ENCODE measurements around the gene GLB1L. TPM values are rescaled to one million over a fixed set of nuclear protein-coding genes. Genes with fewer than 3 reads are reported as not detected.

Gene GLB1L
- total RNA-seq, 8 experiments from 2014 or later, result 5.6 to 30.7 (median 7.5) TPM

DNA sequence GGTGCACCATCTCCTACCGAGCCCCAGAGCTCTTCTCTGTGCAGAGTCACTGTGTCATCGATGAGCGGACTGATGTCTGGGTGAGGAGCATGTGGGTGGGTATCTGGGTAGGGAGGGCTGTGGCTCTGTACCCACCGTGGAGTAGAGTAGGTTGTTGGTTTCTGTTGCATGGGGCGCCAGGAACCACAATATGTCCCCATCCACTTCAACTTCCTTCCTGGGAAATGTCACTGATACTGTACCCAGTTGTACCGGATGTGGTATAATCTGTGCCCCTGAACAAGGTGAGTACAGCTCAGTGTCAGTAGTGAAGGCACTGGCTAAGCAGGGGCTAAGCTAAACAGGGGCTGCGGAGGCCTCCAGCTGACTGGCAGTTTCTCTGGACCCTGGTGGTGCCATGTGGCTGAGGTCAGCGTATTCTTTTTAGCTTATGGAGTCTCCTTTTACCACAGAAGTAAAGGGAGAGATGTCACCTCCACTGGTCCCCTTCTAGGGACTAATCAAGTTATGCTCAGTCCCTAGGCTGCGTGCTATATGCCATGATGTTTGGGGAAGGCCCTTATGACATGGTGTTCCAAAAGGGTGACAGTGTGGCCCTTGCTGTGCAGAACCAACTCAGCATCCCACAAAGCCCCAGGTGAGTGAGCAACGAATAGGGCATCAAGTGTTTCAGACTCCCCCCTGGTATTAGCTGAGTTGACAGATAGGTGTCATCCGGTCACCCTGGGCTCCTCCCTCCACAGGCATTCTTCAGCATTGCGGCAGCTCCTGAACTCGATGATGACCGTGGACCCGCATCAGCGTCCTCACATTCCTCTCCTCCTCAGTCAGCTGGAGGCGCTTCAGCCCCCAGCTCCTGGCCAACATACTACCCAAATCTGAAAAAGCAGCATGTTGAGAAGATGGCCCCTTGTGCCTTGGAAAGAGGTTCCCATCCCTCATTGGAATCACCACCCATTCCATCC lies 2.7 kb upstream of the GLB1L start:
- 89 to 100% (median 94%) methylated on average over 1 to 6 of the region's 17 CpGs; no CpG with 5 or more reads in 3 of the 10 experiments for WGBS, 10 experiments
- in situ Hi-C loops (cut with MboI; ENCODE audit: low pct_unique_long_range_greater_than_20kb in 2 of 9, low sequenced_read_pairs in 9 of 9, unreplicated experiment in 9 of 9), result no loop called here
- Histone ChIP-seq H3K4me1 (replicated peaks in 1 of 2) (peaks cover 26 to 35% of the 10 kb centered on the region in 2 donors), H3K27ac (peak overlapping the region in 1 of 2 donors; percentile 15), H3K4me3 (no peak overlapping the region)
- ATAC-seq (replicated peaks in 6 of 8), result no peak

DNA sequence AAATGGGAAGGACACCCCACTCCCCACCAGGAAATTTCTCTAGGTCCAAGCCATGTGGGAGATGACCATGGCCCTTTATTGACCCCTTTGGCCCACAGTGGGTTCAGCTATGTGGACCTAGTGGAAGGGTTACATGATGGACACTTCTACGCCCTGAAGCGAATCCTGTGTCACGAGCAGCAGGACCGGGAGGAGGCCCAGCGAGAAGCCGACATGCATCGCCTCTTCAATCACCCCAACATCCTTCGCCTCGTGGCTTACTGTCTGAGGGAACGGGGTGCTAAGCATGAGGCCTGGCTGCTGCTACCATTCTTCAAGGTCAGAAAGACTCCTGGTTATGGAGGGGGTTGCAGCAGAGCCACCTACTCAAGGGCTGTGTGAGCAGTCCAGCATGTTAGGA lies 1.3 kb upstream of the GLB1L start:
- in situ Hi-C loops (cut with MboI; ENCODE audit: low pct_unique_long_range_greater_than_20kb in 2 of 9, low sequenced_read_pairs in 9 of 9, unreplicated experiment in 9 of 9), result no loop called here
- ATAC-seq (replicated peaks in 6 of 8), result no peak
- H3K4me3 ChIP-seq, result peak overlapping the region in 4 of 5 donors; percentile 62 to 93 (median 77)
- H3K27ac ChIP-seq, result no peak overlapping the region
- 91 to 100% (median 100%) methylated on average over 1 to 6 of the region's 10 CpGs; no CpG with 5 or more reads in 4 of the 10 experiments for WGBS, 10 experiments
- peaks cover 24 to 29% of the 10 kb centered on the region in 2 donors for H3K4me1 ChIP-seq (replicated peaks in 1 of 2)

DNA sequence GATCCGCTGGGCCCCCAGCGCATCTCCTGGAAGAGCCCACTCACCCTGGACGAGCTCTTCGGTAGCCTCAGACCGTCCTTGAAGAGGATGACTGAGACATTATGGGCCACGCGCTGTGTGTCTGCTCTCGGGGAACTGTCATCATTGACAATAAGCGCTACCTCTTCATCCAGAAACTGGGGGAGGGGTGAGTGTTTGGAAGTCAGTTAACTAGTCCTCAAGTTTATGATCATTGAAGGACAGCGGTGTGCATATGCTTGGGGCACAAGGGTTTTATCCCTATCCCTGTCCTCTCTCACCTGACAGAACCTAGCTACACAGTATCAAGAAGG lies 621 bp upstream of the GLB1L start:
- in situ Hi-C loops (cut with MboI; ENCODE audit: low pct_unique_long_range_greater_than_20kb in 2 of 9, low sequenced_read_pairs in 9 of 9, unreplicated experiment in 9 of 9), result no loop called here
- Histone ChIP-seq H3K4me1 (replicated peaks in 1 of 2) (peaks cover 24 to 29% of the 10 kb centered on the region in 2 donors), H3K4me3 (peak overlapping the region; percentile 59 to 93 (median 73)), H3K27ac (peak overlapping the region; percentile 87 to 95)
- peak in 2 of 8 experiments; percentile 3 to 6 for ATAC-seq (replicated peaks in 6 of 8)
- WGBS, 10 experiments, result 0 to 20% (median 9%) methylated on average over 1 to 6 of the region's 10 CpGs; no CpG with 5 or more reads in 6 of the 10 experiments

DNA sequence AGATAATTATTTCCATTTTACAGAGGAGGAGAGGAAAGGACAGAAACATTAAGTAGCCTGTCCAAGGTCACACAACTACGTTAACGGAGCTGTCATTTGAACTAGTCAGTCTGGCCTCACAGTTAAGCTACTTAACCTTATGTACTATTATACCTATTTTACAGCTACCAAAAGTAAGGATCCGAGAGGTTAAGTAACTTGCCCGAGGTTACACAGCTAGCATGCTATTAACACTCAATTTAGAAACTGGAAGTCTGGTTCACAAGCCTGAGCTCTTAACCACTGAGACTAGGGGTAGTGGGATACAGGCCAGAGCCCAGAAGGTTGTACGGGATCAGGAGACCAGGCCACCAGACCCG lies 476 bp downstream of the GLB1L start:
- Histone ChIP-seq H3K27ac (peak overlapping the region; percentile 87 to 95), H3K4me1 (replicated peaks in 1 of 2) (peaks cover 22 to 25% of the 10 kb centered on the region in 2 donors), H3K4me3 (peak overlapping the region; percentile 59 to 93 (median 73))
- in situ Hi-C loops (cut with MboI; ENCODE audit: low pct_unique_long_range_greater_than_20kb in 2 of 9, low sequenced_read_pairs in 9 of 9, unreplicated experiment in 9 of 9), result no loop called here
- ATAC-seq (replicated peaks in 6 of 8), result no peak
- 0 to 92% (median 40%) methylated on average over 1 to 5 of the region's 6 CpGs; no CpG with 5 or more reads in 3 of the 10 experiments for WGBS, 10 experiments

DNA sequence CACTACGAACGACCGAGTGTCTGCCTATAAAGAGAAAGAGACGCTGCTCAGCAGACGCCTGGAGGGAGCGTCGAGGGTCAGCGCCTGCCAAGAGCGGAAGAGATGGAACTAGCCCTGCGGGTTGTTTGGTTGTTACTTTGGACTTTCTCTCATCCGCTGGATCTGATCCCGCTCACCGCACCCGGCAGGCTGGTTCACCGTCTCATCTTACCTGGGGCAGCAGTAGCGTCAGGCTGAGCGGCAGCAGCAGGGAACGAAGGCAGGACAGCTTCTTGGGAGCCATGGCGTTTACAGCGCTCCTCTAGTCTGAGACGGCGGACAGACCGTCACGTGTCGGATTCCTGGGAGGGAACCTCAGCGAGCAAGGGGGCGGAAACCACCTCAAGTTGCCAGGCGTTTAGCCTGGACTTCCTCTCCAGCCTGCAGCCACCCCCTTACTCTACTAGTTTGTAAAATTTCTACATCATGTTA lies 1.9 kb downstream of the GLB1L start:
- ATAC-seq (replicated peaks in 6 of 8), result no peak
- Histone ChIP-seq H3K4me1 (replicated peaks in 1 of 2) (peaks cover 13 to 15% of the 10 kb centered on the region in 2 donors), H3K4me3 (no peak overlapping the region), H3K27ac (no peak overlapping the region)
- in situ Hi-C loops (cut with MboI; ENCODE audit: low pct_unique_long_range_greater_than_20kb in 2 of 9, low sequenced_read_pairs in 9 of 9, unreplicated experiment in 9 of 9), result no loop called here
- 47 to 86% (median 81%) methylated on average over 1 to 12 of the region's 28 CpGs; no CpG with 5 or more reads in 4 of the 10 experiments for WGBS, 10 experiments

DNA sequence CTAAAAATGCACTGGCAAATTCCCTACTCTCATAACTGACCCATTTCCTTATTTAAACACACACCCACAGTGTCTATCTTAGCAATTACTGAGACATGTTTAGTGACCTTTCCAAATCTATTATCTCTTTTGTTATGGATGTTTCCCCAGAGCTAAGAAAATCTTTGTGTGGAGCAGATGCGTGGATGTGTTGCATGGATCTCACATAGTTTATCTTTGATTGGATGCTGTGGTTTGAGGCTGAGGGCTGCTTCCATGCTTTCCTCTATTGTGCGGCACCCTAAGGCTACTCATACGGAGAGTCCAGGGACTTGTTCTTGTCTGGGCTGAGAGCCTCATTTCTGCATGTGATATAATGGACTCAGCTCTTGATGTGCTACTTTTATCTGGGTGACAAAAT lies 10.9 kb downstream of the GLB1L start:
- no peak for ATAC-seq (replicated peaks in 6 of 8)
- Histone ChIP-seq H3K4me3 (no peak overlapping the region), H3K27ac (no peak overlapping the region), H3K4me1 (replicated peaks in 1 of 2) (peaks cover 6 to 8% of the 10 kb centered on the region in 2 donors)
- in situ Hi-C loops (cut with MboI; ENCODE audit: low pct_unique_long_range_greater_than_20kb in 2 of 9, low sequenced_read_pairs in 9 of 9, unreplicated experiment in 9 of 9), result no loop called here
- 80 to 100% (median 88%) methylated on average over 1 to 3 of the region's 3 CpGs; no CpG with 5 or more reads in 4 of the 10 experiments for WGBS, 10 experiments

DNA sequence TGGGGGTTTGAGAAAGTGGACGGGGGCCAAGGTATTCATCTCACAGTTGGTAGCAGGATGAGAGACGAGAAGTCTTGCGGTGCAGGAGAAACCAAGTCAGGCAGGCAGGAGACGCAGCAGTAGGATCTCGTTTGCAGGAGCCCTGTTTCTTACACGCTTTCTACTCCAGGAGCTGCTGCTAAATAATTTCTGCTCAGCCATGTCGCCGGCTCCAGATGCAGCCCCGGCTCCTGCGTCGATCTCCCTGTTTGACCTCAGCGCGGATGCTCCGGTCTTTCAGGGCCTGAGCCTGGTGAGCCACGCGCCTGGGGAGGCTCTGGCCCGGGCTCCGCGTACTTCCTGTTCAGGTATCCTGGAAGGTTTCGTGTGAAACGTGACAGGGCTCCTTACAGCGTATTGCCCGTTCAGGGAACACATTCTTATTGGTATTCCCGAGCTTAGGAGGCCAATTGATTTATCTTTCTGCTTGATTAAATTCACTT lies 15.1 kb downstream of the GLB1L start:
- ATAC-seq (replicated peaks in 6 of 8), result peak in 5 of 8 experiments; percentile 1 to 14 (median 6)
- Histone ChIP-seq H3K4me3 (peak overlapping the region; percentile 55 to 90 (median 87)), H3K4me1 (replicated peaks in 1 of 2) (peaks cover 17 to 18% of the 10 kb centered on the region in 2 donors), H3K27ac (peak overlapping the region; percentile 62 to 68)
- 0 to 10% (median 2%) methylated on average over 2 to 20 of the region's 24 CpGs; no CpG with 5 or more reads in 2 of the 10 experiments for WGBS, 10 experiments
- in situ Hi-C loops (cut with MboI; ENCODE audit: low pct_unique_long_range_greater_than_20kb in 2 of 9, low sequenced_read_pairs in 9 of 9, unreplicated experiment in 9 of 9), result no loop called here

DNA sequence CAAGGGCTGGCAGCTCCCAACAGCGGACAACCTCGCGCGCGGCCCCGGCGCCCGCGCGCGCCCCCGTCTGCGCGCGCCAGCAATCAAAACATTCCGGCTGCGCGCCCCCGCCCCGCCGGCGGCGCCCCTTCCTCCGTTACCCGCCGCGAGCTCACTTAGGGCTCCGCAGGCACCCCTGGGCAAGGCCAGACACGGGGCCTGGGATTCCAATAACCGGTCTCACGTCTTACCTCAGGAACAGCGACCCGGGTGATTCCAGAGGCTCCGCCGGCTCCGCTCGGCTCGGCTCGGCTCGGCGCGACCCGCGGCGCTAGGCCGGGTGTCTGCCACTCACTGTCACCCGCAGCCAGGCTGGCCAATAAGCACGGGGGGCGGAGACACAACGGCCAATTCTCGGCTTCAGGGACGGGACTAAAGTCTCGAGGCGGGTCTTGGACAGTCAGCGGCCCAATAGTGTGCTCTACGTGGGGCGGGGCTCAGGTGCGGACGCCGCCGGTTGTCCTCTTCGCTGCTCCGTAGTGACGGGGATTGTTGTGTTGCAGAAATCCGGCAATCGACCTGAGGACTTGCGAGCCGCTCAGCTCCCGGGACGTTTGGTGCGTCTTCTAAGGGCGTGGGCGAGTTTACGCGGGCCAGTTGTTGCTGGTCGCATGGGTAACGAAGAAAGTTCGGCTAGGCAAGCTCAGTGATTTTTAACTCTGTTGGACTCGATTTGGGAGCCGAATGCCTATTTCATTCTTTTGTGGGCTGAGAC lies 15.8 kb downstream of the GLB1L start, which contains the start of the genes ANKZF1 and ATG9A:
Gene ANKZF1 (plus strand): TSS at position 502 of the 754 bp plus-strand sequence. CDS start 452 bp downstream, outside the sequence.
Gene ATG9A (minus strand): TSS at position 332 of the 754 bp plus-strand sequence. CDS start 1,612 bp downstream, outside the sequence.
- peaks cover 17 to 18% of the 10 kb centered on the region in 2 donors for H3K4me1 ChIP-seq (replicated peaks in 1 of 2)
- ATAC-seq (replicated peaks in 6 of 8), result peak; percentile 93 to 98 (median 97)
- H3K27ac ChIP-seq, result peak within 1 kb of the TSS; percentile 92 to 95
- in situ Hi-C loops (cut with MboI; ENCODE audit: low pct_unique_long_range_greater_than_20kb in 2 of 9, low sequenced_read_pairs in 9 of 9, unreplicated experiment in 9 of 9), result no loop called here
- WGBS, 10 experiments, result 0 to 7% (median 1%) methylated on average over 1 to 26 of the region's 80 CpGs; no CpG with 5 or more reads in 3 of the 10 experiments
- peak within 1 kb of the TSS; percentile 55 to 90 (median 87) for H3K4me3 ChIP-seq

DNA sequence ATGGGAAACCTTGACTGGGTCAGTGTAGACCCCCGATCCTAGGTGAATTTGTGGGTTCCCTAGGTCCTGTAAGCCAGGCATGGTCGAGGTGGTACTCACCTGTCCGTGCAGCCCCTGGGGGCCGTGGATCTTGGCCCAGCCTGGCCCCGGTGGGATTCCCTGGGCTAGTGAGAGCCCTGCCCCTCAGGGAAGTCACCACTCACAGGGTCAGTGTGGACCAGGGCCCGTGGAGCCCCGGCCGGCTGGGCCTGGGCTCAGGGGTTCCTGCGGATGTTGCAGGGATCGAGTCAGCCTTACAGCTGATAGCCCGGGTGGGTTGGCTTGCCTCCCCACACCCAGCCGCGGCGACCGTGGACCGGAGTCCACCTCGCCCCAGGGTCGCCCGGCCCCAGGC lies 16.3 kb downstream of the GLB1L start:
- in situ Hi-C loops (cut with MboI; ENCODE audit: low pct_unique_long_range_greater_than_20kb in 2 of 9, low sequenced_read_pairs in 9 of 9, unreplicated experiment in 9 of 9), result no loop called here
- peaks cover 17 to 18% of the 10 kb centered on the region in 2 donors for H3K4me1 ChIP-seq (replicated peaks in 1 of 2)
- ATAC-seq (replicated peaks in 6 of 8), result peak in 2 of 8 experiments; percentile 10 to 12
- WGBS, 10 experiments, result 0 to 20% (median 0%) methylated on average over 1 to 4 of the region's 19 CpGs; no CpG with 5 or more reads in 6 of the 10 experiments
- H3K4me3 ChIP-seq, result peak overlapping the region; percentile 55 to 90 (median 87)
- peak overlapping the region; percentile 92 to 95 for H3K27ac ChIP-seq

DNA sequence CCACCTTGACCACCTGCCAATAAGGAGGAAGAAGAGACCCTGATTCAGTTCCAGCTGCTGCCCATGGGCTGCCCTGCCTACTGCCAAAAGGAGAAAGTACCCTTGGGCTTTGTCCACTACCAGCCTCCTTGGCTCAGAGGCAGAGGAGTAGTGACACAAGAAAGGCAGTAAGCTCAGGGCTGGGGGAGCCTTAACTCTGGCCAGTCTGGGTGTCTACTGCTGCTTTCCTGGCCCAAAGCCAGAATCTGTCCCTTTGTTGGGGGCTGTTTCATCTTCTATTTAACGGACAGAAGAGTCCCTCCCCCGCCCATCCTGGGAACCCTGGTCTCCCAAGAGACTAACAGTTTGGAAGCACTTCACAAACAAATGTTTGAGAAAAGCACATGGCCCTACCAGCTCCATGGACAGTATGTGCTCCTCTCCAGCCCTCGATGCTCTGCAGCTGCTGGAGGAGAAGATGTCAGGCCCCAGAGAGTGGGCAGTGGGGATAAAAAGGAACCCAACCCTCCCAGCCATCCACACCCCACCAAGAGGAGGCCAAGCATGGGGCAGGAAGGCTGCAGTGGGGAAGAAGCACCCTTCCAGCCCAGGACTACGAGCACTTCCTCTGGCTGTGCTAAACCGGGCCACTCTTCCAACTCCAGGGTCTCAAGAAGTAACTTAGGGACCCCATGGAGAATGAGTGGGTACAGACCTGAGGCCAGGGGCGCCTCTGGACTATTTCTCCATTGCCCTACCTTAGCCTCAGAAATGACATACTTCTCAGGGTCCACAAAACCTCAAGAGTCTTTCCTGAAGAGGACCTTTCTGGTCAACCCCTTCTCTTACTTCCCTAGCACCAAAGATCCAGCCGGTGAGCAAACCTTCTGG lies 17.0 kb downstream of the GLB1L start:
- peak overlapping the region; percentile 55 to 90 (median 87) for H3K4me3 ChIP-seq
- in situ Hi-C loops (cut with MboI; ENCODE audit: low pct_unique_long_range_greater_than_20kb in 2 of 9, low sequenced_read_pairs in 9 of 9, unreplicated experiment in 9 of 9), result no loop called here
- H3K4me1 ChIP-seq (replicated peaks in 1 of 2), result peaks cover 17 to 18% of the 10 kb centered on the region in 2 donors
- H3K27ac ChIP-seq, result peak overlapping the region; percentile 92 to 95
- no peak for ATAC-seq (replicated peaks in 6 of 8)
- WGBS, 10 experiments, result 0 to 100% (median 45%) methylated on average over 1 to 5 of the region's 7 CpGs; no CpG with 5 or more reads in 2 of the 10 experiments

DNA sequence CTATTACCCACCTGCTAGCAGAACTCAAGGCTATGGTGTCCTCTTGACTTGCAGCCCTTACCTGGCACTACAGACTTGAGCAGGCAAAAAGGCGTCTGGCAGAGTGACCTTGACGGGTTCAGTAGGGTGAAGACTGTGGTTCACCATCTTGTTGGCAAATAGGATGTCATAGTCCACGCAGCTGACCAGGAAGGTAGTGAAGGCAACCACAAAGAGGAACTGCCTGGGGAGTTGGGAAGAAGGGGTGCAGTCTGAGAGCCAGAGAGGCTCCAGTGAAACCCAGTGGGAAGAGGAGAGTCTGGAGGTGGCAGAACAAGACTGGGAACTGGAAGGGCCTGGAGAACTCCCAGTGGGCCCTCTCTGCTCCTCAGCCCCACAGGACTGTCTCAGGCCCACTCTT lies 19.9 kb downstream of the GLB1L start:
- WGBS, 10 experiments, result 80 to 100% (median 98%) methylated on average over 1 to 3 of the region's 3 CpGs; no CpG with 5 or more reads in 2 of the 10 experiments
- in situ Hi-C loops (cut with MboI; ENCODE audit: low pct_unique_long_range_greater_than_20kb in 2 of 9, low sequenced_read_pairs in 9 of 9, unreplicated experiment in 9 of 9), result no loop called here
- H3K4me1 ChIP-seq (replicated peaks in 1 of 2), result peaks cover 10 to 11% of the 10 kb centered on the region in 2 donors
- no peak overlapping the region for H3K4me3 ChIP-seq
- no peak for ATAC-seq (replicated peaks in 6 of 8)
- no peak overlapping the region for H3K27ac ChIP-seq
